HG02610 (cell line): Measurements from ENCODE around the gene SRD5A3.

Experiments used
- ATAC-seq: cut with Tn5 transposase; IDR thresholded peaks from one replicate; pipeline ENCODE4 v1.9.1; 2021; ENCODE audit warnings: mild to moderate bottlenecking, moderate library complexity; ENCODE audit not compliant: unreplicated experiment

The SRD5A3 gene

GRCh38 chr4:55345980-55346850 lies at the start of gene SRD5A3:
Gene SRD5A3 (plus strand): TSS chr4:55346242. CDS start chr4:55346337, 95 bp downstream.
- peak; percentile 96 for ATAC-seq

GRCh38 chr4:55297346-55297745 lies 48.7 kb upstream of the SRD5A3 start:
- ATAC-seq: no peak

GRCh38 chr4:55303760-55304165 lies 42.3 kb upstream of the SRD5A3 start:
- no peak for ATAC-seq

GRCh38 chr4:55304303-55304702 lies 41.7 kb upstream of the SRD5A3 start:
- no peak for ATAC-seq

GRCh38 chr4:55308071-55308470 lies 38.0 kb upstream of the SRD5A3 start:
- no peak for ATAC-seq

- no peak for ATAC-seq
Measured at GRCh38 chr4:55311792-55312488, 34.1 kb upstream of the SRD5A3 start.

- ATAC-seq: peak; percentile 68
Measured at GRCh38 chr4:55312489-55313101, 33.4 kb upstream of the SRD5A3 start.

GRCh38 chr4:55314141-55314820 lies 31.8 kb upstream of the SRD5A3 start:
- no peak for ATAC-seq

- no peak for ATAC-seq
Measured at GRCh38 chr4:55318175-55319129, 27.6 kb upstream of the SRD5A3 start.

- ATAC-seq: no peak
Measured at GRCh38 chr4:55321707-55322264, 24.3 kb upstream of the SRD5A3 start.

GRCh38 chr4:55323375-55323774 lies 22.7 kb upstream of the SRD5A3 start:
- no peak for ATAC-seq

- ATAC-seq: no peak
Measured at GRCh38 chr4:55326629-55327028, 19.4 kb upstream of the SRD5A3 start.

- ATAC-seq: no peak
Measured at GRCh38 chr4:55329012-55329411, 17.0 kb upstream of the SRD5A3 start.

GRCh38 chr4:55330241-55330640 lies 15.8 kb upstream of the SRD5A3 start:
- ATAC-seq: no peak

- no peak for ATAC-seq
Measured at GRCh38 chr4:55336138-55337034, 9.7 kb upstream of the SRD5A3 start.

GRCh38 chr4:55337944-55338343 lies 8.1 kb upstream of the SRD5A3 start:
- ATAC-seq: no peak

- ATAC-seq: no peak
Measured at GRCh38 chr4:55338486-55338885, 7.6 kb upstream of the SRD5A3 start.

GRCh38 chr4:55340266-55340665 lies 5.8 kb upstream of the SRD5A3 start:
- ATAC-seq: no peak

- ATAC-seq: no peak
Measured at GRCh38 chr4:55343887-55344286, 2.2 kb upstream of the SRD5A3 start.
